GM18517 (cell line): ENCODE results near the gene CLDND1.
"Not testable (repeated sequence)": the region's sequence is repeated elsewhere in the genome, so short reads cannot be mapped to it uniquely, and the experiment has no call there.

Experiments
- ATAC-seq: cut with Tn5 transposase; IDR thresholded peaks from one replicate; pipeline ENCODE4 v1.9.1; 2021; ENCODE audit warnings: mild to moderate bottlenecking, moderate library complexity; ENCODE audit not compliant: unreplicated experiment

The CLDND1 gene

GRCh38 chr3:98522544-98523281 lies at the start of gene CLDND1:
TSS of gene CLDND1 (minus strand) at chr3:98522902. CDS start at chr3:98521424, 1,478 bp downstream.
- peak; percentile 85 for ATAC-seq

GRCh38 chr3:98568402-98568801 lies 45.7 kb upstream of the CLDND1 start:
- no peak for ATAC-seq

- ATAC-seq = no peak
Measured at GRCh38 chr3:98567666-98568270, 45.1 kb upstream of the CLDND1 start.

GRCh38 chr3:98565843-98566242 lies 43.1 kb upstream of the CLDND1 start:
- no peak for ATAC-seq

GRCh38 chr3:98565237-98565643 lies 42.5 kb upstream of the CLDND1 start:
- ATAC-seq = no peak

- no peak for ATAC-seq
Measured at GRCh38 chr3:98564282-98565005, 41.7 kb upstream of the CLDND1 start.

GRCh38 chr3:98563661-98564281 lies 41.1 kb upstream of the CLDND1 start:
- ATAC-seq = peak; percentile 71

GRCh38 chr3:98561727-98562521 lies 39.2 kb upstream of the CLDND1 start:
- ATAC-seq = peak; percentile 14

- ATAC-seq = no peak
Measured at GRCh38 chr3:98560911-98561310, 38.2 kb upstream of the CLDND1 start.

- ATAC-seq = not testable (repeated sequence)
Measured at GRCh38 chr3:98559769-98560168, 37.1 kb upstream of the CLDND1 start.

GRCh38 chr3:98558100-98558827 lies 35.6 kb upstream of the CLDND1 start:
- no peak for ATAC-seq

GRCh38 chr3:98557324-98558010 lies 34.8 kb upstream of the CLDND1 start:
- no peak for ATAC-seq

GRCh38 chr3:98556164-98557130 lies 33.7 kb upstream of the CLDND1 start:
- peak; percentile 79 for ATAC-seq

GRCh38 chr3:98555025-98555379 lies 32.3 kb upstream of the CLDND1 start:
- ATAC-seq = no peak

- no peak for ATAC-seq
Measured at GRCh38 chr3:98554580-98554979, 31.9 kb upstream of the CLDND1 start.

GRCh38 chr3:98553753-98554152 lies 31.1 kb upstream of the CLDND1 start:
- no peak for ATAC-seq

- no peak for ATAC-seq
Measured at GRCh38 chr3:98553021-98553563, 30.4 kb upstream of the CLDND1 start.
